ENCODE results near the gene VN1R5.

DNA sequence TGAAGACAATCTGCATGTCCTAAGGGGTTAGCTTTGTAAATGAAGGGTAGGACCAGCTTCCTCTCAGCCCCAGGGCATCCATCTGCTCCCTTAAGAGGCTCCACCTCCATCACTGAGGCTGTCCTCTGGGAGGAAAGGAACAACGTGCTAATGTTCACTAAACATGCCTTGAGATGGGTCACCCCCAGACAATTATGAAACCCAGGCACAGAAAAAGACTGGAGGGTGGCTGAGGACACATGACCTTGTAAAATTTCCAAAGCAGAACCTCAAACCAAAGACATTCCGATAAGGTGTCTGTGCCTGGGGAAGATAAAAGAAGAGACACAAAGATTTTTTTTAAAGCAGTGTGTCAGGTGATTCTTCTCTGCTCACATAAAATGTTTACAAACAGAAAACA, 46.5 kb upstream of the VN1R5 start:
- TF ChIP-seq EP300 (IDR thresholded peaks at IDR 0.05), result no peak
- TF ChIP-seq, protein P1, sequence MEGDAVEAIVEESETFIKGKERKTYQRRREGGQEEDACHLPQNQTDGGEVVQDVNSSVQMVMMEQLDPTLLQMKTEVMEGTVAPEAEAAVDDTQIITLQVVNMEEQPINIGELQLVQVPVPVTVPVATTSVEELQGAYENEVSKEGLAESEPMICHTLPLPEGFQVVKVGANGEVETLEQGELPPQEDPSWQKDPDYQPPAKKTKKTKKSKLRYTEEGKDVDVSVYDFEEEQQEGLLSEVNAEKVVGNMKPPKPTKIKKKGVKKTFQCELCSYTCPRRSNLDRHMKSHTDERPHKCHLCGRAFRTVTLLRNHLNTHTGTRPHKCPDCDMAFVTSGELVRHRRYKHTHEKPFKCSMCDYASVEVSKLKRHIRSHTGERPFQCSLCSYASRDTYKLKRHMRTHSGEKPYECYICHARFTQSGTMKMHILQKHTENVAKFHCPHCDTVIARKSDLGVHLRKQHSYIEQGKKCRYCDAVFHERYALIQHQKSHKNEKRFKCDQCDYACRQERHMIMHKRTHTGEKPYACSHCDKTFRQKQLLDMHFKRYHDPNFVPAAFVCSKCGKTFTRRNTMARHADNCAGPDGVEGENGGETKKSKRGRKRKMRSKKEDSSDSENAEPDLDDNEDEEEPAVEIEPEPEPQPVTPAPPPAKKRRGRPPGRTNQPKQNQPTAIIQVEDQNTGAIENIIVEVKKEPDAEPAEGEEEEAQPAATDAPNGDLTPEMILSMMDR (IDR thresholded peaks at IDR 0.05), result no peak
